Thyroid gland (tissue), 4 donors: ENCODE results near the gene MAP3K5. TPM values are rescaled to one million over a fixed set of nuclear protein-coding genes. Genes with fewer than 3 reads are reported as not detected.

ENCODE experiments used
- DNase-seq, 2 donors: peaks; one replicate each; pipeline ENCODE4 v3.0.0-alpha.2; 2019
- H3K27ac ChIP-seq, 3 donors: fragments of 200-600 bp; sonication (generic); 1 replicate in 2 of 3; 2 replicates in 1 of 3; pipeline ENCODE4 v1.5.1; 2016 to 2019; ENCODE audit warnings: mild to moderate bottlenecking in 1 of 3, moderate library complexity in 1 of 3
- H3K27me3 ChIP-seq: fragments of 200-600 bp; sonication (generic); one replicate; pipeline ENCODE4 v1.5.1; 2019
- H3K36me3 ChIP-seq, 2 donors: fragments of 200-600 bp; sonication (generic); one replicate each; pipeline ENCODE4 v1.5.1; 2016 to 2019
- H3K4me1 ChIP-seq, 2 donors: fragments of 200-600 bp; sonication (generic); one replicate each; pipeline ENCODE4 v1.5.1; 2017 to 2019
- H3K4me3 ChIP-seq, 3 donors: fragments of 200-600 bp; sonication (generic); replicated peaks in 1 of 3; 1 replicate in 2 of 3; 2 replicates in 1 of 3; pipeline ENCODE4 v1.5.1; 2016; ENCODE audit warnings: mild to moderate bottlenecking in 1 of 3
- H3K9me3 ChIP-seq: fragments of 200-600 bp; sonication (generic); one replicate; pipeline ENCODE4 v1.5.1; 2017
- POLR2A ChIP-seq, 2 donors: fragments of 450-650 bp; IDR thresholded peaks; one replicate each; pipeline ENCODE4 v1.6.1; 2017; ENCODE audit warnings: antibody characterized with exemption in 2 of 2, mild to moderate bottlenecking in 2 of 2, moderate library complexity in 1 of 2
- WGBS, 2 donors: methylation state at CpG; one replicate each; pipeline ENCODE4 v1.1.5; 2017; 5-methylcytosine and 5-hydroxymethylcytosine counted together
- intact Hi-C: fragments of 100-400 bp; cut with DNase I; formaldehyde crosslinking; loops from one replicate; pipeline ENCODE4 v1.15.1; 2023
- total RNA-seq, 4 donors: library from RNA; depleted of rRNA; stranded (reverse); fragments of >200 nt; gene quantifications; one replicate each; pipeline ENCODE4 v1.2.3, GENCODE V29; 2016
- TF ChIP-seq, protein P1 (sequence below), 6 experiments: fragments of 200-600 bp in 3 of 6; fragments of 450-650 bp in 3 of 6; sonication (generic) in 3 of 6; IDR thresholded peaks; one replicate each; pipeline ENCODE4 v1.5.1; 2016 to 2019; ENCODE audit warnings: antibody characterized with exemption in 6 of 6, mild to moderate bottlenecking in 2 of 6, inconsistent platforms in 1 of 6, moderate library complexity in 1 of 6

MAP3K5 gene
- total RNA-seq, 4 donors from 2014 or later, result 28.1 to 68.0 (median 46.5) TPM

DNA sequence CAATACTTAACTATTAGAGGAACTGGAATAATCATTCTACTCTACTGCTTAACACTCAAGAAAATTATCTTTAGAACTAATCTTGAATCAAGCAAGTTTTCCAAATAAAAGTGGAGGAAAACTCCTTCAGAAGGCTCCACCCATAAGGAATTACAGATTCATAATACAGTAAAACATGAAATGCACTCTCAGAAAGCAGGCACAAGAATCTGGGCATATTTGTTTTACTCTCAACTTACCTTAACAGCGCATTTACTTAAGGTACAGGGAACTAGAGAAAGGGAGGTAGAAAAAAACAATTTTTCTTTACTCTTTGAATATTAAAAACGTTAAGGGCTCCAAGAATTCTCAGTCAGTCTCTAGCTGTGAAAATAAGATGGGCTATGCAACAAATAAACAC lies 140.3 kb downstream of the MAP3K5 start:
- intact Hi-C loops, result no loop called here
- Histone ChIP-seq H3K4me1 (peaks cover 4 to 13% of the 10 kb centered on the region in 2 donors), H3K27ac (no peak overlapping the region), H3K27me3 (no peaks in the 10 kb centered on the region), H3K4me3 (no peak overlapping the region), H3K9me3 (no peaks in the 10 kb centered on the region), H3K36me3 (no peaks in the 10 kb centered on the region)
- DNase-seq, result no peak
- WGBS, 2 donors, result 78 to 79% methylated on average over 2 of the region's 2 CpGs
- TF ChIP-seq POLR2A (IDR thresholded peaks at IDR 0.05), result no peak
- TF ChIP-seq, protein P1, sequence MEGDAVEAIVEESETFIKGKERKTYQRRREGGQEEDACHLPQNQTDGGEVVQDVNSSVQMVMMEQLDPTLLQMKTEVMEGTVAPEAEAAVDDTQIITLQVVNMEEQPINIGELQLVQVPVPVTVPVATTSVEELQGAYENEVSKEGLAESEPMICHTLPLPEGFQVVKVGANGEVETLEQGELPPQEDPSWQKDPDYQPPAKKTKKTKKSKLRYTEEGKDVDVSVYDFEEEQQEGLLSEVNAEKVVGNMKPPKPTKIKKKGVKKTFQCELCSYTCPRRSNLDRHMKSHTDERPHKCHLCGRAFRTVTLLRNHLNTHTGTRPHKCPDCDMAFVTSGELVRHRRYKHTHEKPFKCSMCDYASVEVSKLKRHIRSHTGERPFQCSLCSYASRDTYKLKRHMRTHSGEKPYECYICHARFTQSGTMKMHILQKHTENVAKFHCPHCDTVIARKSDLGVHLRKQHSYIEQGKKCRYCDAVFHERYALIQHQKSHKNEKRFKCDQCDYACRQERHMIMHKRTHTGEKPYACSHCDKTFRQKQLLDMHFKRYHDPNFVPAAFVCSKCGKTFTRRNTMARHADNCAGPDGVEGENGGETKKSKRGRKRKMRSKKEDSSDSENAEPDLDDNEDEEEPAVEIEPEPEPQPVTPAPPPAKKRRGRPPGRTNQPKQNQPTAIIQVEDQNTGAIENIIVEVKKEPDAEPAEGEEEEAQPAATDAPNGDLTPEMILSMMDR (IDR thresholded peaks at IDR 0.05), result no peak

- no peak for DNase-seq
- Histone ChIP-seq H3K27ac (peak overlapping the region in 2 of 3 donors; percentile 47 to 83), H3K4me1 (peaks cover 20 to 42% of the 10 kb centered on the region in 2 donors), H3K4me3 (no peak overlapping the region), H3K36me3 (no peaks in the 10 kb centered on the region), H3K27me3 (no peaks in the 10 kb centered on the region), H3K9me3 (no peaks in the 10 kb centered on the region)
- TF ChIP-seq POLR2A (IDR thresholded peaks at IDR 0.05), result peak in 1 of 2 donors; percentile 16
- TF ChIP-seq, protein P1 (IDR thresholded peaks at IDR 0.05), result no peak
- 67 to 73% methylated on average over 9 of the region's 9 CpGs for WGBS, 2 donors
- intact Hi-C loops, result loop anchor here (10.0 kb wide), 1 partner anchor 63 kb away; no protein-coding TSS in a partner anchor
Measured at GRCh38 chr6:136647363-136647852, 144.9 kb downstream of the MAP3K5 start.

DNA sequence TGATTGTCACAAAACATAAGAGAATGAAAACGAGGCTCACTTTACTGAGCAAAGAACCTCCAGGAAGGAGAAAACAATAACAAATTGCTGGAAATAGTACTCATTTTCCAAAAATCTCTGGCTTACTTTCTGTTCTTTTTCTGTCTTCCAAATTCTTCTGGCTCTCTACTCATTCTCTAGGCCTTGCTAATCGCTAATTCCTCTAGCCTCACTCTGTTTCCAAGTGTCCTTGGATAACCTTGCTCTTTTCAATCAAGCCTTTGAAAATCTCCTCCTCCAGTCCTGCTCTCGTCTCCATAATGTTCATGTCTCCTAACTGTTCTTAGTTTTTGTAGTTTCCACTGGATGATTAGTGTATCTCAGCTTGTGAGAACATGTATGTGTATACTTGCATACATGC lies 145.9 kb downstream of the MAP3K5 start:
- Histone ChIP-seq H3K27me3 (no peaks in the 10 kb centered on the region), H3K27ac (peak overlapping the region; percentile 19 to 83 (median 47)), H3K36me3 (no peaks in the 10 kb centered on the region), H3K4me1 (peaks cover 24 to 47% of the 10 kb centered on the region in 2 donors), H3K9me3 (no peaks in the 10 kb centered on the region), H3K4me3 (no peak overlapping the region)
- no peak for TF ChIP-seq POLR2A (IDR thresholded peaks at IDR 0.05)
- TF ChIP-seq, protein P1 (IDR thresholded peaks at IDR 0.05), result no peak
- intact Hi-C loops, result loop anchor here (10.0 kb wide), 1 partner anchor 62 kb away; no protein-coding TSS in a partner anchor
- WGBS, 2 donors, result 35 to 38% methylated on average over 3 of the region's 3 CpGs
- DNase-seq, result no peak

GRCh38 chr6:136644597-136644952 lies 147.7 kb downstream of the MAP3K5 start:
- 88 to 89% methylated on average over 4 of the region's 4 CpGs for WGBS, 2 donors
- DNase-seq, result no peak
- no peaks in the 10 kb centered on the region for H3K9me3 ChIP-seq
- no peak for TF ChIP-seq POLR2A (IDR thresholded peaks at IDR 0.05)
- TF ChIP-seq, protein P1 (IDR thresholded peaks at IDR 0.05), result no peak
- no peak overlapping the region for H3K4me3 ChIP-seq
- no peaks in the 10 kb centered on the region for H3K36me3 ChIP-seq
- peaks cover 24 to 47% of the 10 kb centered on the region in 2 donors for H3K4me1 ChIP-seq
- intact Hi-C loops, result loop anchor here (2.0 to 10.0 kb wide), 2 partner anchors 60 to 148 kb away; partner anchors contain the start of gene MAP3K5
- H3K27me3 ChIP-seq, result no peaks in the 10 kb centered on the region
- H3K27ac ChIP-seq, result peak overlapping the region; percentile 33 to 83 (median 66)

- Histone ChIP-seq H3K27me3 (no peaks in the 10 kb centered on the region), H3K9me3 (no peaks in the 10 kb centered on the region), H3K36me3 (no peaks in the 10 kb centered on the region), H3K4me3 (no peak overlapping the region), H3K27ac (peak overlapping the region; percentile 33 to 83 (median 66)), H3K4me1 (peaks cover 24 to 47% of the 10 kb centered on the region in 2 donors)
- TF ChIP-seq, protein P1 (IDR thresholded peaks at IDR 0.05), result peak; percentile 66 to 97 (median 90)
- TF ChIP-seq POLR2A (IDR thresholded peaks at IDR 0.05), result no peak
- 5% methylated on average over 5 of the region's 5 CpGs for WGBS, 2 donors
- intact Hi-C loops, result loop anchor here (2.0 to 10.0 kb wide), 2 partner anchors 59 to 149 kb away; partner anchors contain the start of gene MAP3K5
- DNase-seq, result peak; percentile 95 to 98
Measured at GRCh38 chr6:136643850-136644596, 148.3 kb downstream of the MAP3K5 start.
